K562 (cell line): ENCODE measurements around the gene PREX1. TPM values are rescaled to one million over a fixed set of nuclear protein-coding genes. Genes with fewer than 3 reads are reported as not detected.

Experiments
- ATAC-seq: fragments of 200-7000 bp; cut with Tn5 transposase; 3 replicates; pipeline ENCODE4 v1.9.1; 2020; ENCODE audit warnings: moderate library complexity
- BruUV-seq: library from RNA; stranded (reverse); fragments of 400-500 nt; replicated peaks from 2 replicates; lab custom pipeline; 2021; lab: Mats Ljungman, UMichigan
- CTCF ChIA-PET: fragments of 300-600 bp; formaldehyde crosslinking; extraction: SDS; loops from one replicate; lab custom pipeline; 2021; ENCODE audit warnings: low intra/inter-chr PET ratio; lab: Yijun Ruan, JAX
- POLR2A ChIA-PET: fragments of 300-600, 350-650 bp; sonication (Branson Sonifier 250); formaldehyde crosslinking; extraction: SDS; loops from one replicate; lab custom pipeline; 2021; ENCODE audit warnings: antibody characterized with exemption, inconsistent platforms; lab: Yijun Ruan, JAX
- DNase-seq, 4 experiments: peaks; one replicate each; pipeline versions ENCODE4 v3.0.0 to v3.0.0-alpha.2; 2011 to 2018; ENCODE audit warnings: low spot score in 3 of 4, mixed read lengths in 3 of 4; ENCODE audit errors: extremely low read depth in 1 of 4
- FAIRE-seq: peaks from 2 replicates; lab custom pipeline; 2011; peaks lifted over from hg19 to GRCh38; lab: Jason Lieb, UNC
- H2AFZ ChIP-seq: 2 replicates; pipeline ENCODE4 v1.6.0; 2011; ENCODE audit warnings: low read depth, low read length, control low read depth, inconsistent platforms
- H3K27ac ChIP-seq: fragments of 200-600 bp; 3 replicates; pipeline ENCODE4 v1.8.0; 2011; ENCODE audit warnings: low read depth, mild to moderate bottlenecking, control low read depth, inconsistent platforms, low read length, moderate library complexity, mixed read lengths; ENCODE audit errors: extremely low read depth
- H3K27me3 ChIP-seq, 2 experiments: fragments of 300-600 bp in 1 of 2; 2 replicates in 1 of 2; 3 replicates in 1 of 2; pipeline versions ENCODE4 v1.6.0 to v1.8.0; 2011; ENCODE audit warnings: inconsistent platforms in 2 of 2, low read length in 2 of 2, mild to moderate bottlenecking in 1 of 2, mixed read lengths in 1 of 2, moderate library complexity in 1 of 2; ENCODE audit not compliant: control insufficient read depth in 2 of 2, insufficient read depth in 2 of 2
- H3K36me3 ChIP-seq: fragments of 300-600 bp; 3 replicates; pipeline ENCODE4 v1.8.0; 2011; ENCODE audit warnings: mild to moderate bottlenecking, low read length, inconsistent platforms; ENCODE audit not compliant: control insufficient read depth, insufficient read depth
- H3K4me1 ChIP-seq, 2 experiments: fragments of 200-600 bp in 1 of 2; replicated peaks in 1 of 2; 2 replicates in 1 of 2; 3 replicates in 1 of 2; pipeline versions ENCODE4 v1.5.1 to v1.8.0; 2011; ENCODE audit warnings: inconsistent platforms in 2 of 2, low read length in 2 of 2, mild to moderate bottlenecking in 1 of 2, mixed read lengths in 1 of 2, moderate library complexity in 1 of 2; ENCODE audit not compliant: control insufficient read depth in 2 of 2, insufficient read depth in 2 of 2
- H3K4me2 ChIP-seq: 2 replicates; pipeline ENCODE4 v1.6.1; 2011; ENCODE audit warnings: low read length, control low read depth, inconsistent platforms, mixed read lengths; ENCODE audit not compliant: insufficient read depth
- H3K4me3 ChIP-seq: fragments of 200-600 bp; sonication (generic), shearing (Covaris generic); 2 replicates; pipeline ENCODE4 v1.5.1; 2016; ENCODE audit warnings: control low read depth, inconsistent platforms
- H3K79me2 ChIP-seq: fragments of 200-600 bp; 3 replicates; pipeline ENCODE4 v1.8.0; 2011; ENCODE audit warnings: low read length, inconsistent platforms; ENCODE audit not compliant: control insufficient read depth, insufficient read depth
- H3K9ac ChIP-seq, 2 experiments: 2 replicates each; pipeline versions ENCODE4 v1.6.0 to v1.6.1; 2011; ENCODE audit warnings: low read depth in 2 of 2, low read length in 2 of 2, control low read depth in 1 of 2, inconsistent platforms in 1 of 2, mild to moderate bottlenecking in 1 of 2, mixed read lengths in 1 of 2; ENCODE audit not compliant: insufficient read depth in 1 of 2
- H3K9me1 ChIP-seq: one replicate; pipeline ENCODE4 v1.6.0; 2011; ENCODE audit warnings: inconsistent platforms, mild to moderate bottlenecking, low read length, moderate library complexity; ENCODE audit not compliant: control insufficient read depth, insufficient read depth
- H3K9me3 ChIP-seq: replicated peaks from 2 replicates; pipeline ENCODE4 v1.5.1; 2011; ENCODE audit warnings: low read depth, low read length, inconsistent platforms; ENCODE audit not compliant: control insufficient read depth, insufficient read depth
- H4K20me1 ChIP-seq: replicated peaks from 2 replicates; pipeline ENCODE4 v1.6.1; 2011; ENCODE audit warnings: low read length, inconsistent platforms, mixed read lengths; ENCODE audit not compliant: control insufficient read depth, insufficient read depth
- ATF1 ChIP-seq, 2 experiments: fragments of 450-650 bp in 1 of 2; IDR thresholded peaks; 2 replicates each; pipeline ENCODE4 v1.6.1; 2016; ENCODE audit warnings: missing compliant biosample characterization in 1 of 2, missing genetic modification characterization in 1 of 2
- FOXJ2 ChIP-seq: fragments of 200-800 bp; sonication (Bioruptor generic); IDR thresholded peaks from 2 replicates; pipeline ENCODE4 v1.6.1; 2016; ENCODE audit warnings: missing genetic modification characterization, missing compliant biosample characterization
- KAT7 ChIP-seq: sonication (generic); formaldehyde crosslinking; IDR thresholded peaks from 2 replicates; pipeline ENCODE4 v1.8.0; 2022; ENCODE audit warnings: missing genetic modification reagents, mild to moderate bottlenecking, borderline replicate concordance
- MCM7 ChIP-seq, 2 experiments: fragments of 450-650 bp; IDR thresholded peaks; 2 replicates each; pipeline ENCODE4 v1.6.1; 2016 to 2018
- NFYB ChIP-seq: IDR thresholded peaks from 2 replicates; pipeline ENCODE4 v1.6.1; 2011; ENCODE audit warnings: mild to moderate bottlenecking, moderate library complexity; ENCODE audit not compliant: insufficient read length; ENCODE audit errors: extremely low read depth
- PCBP2 ChIP-seq: fragments of 200-400 bp; formaldehyde crosslinking; IDR thresholded peaks from 2 replicates; pipeline ENCODE4 v1.6.1; 2018; ENCODE audit warnings: low read length, low read depth, mild to moderate bottlenecking, moderate library complexity; ENCODE audit not compliant: poor library complexity, severe bottlenecking
- RBM14 ChIP-seq: fragments of 200-400 bp; formaldehyde crosslinking; IDR thresholded peaks from 2 replicates; pipeline ENCODE4 v1.6.1; 2018; ENCODE audit warnings: low read depth, mild to moderate bottlenecking, low read length, moderate library complexity, borderline replicate concordance; ENCODE audit not compliant: insufficient read depth
- RHOXF2B ChIP-seq: fragments of 250-450 bp; sonication (Bioruptor Pico); conservative IDR thresholded peaks from 2 replicates; pipeline ENCODE4 v1.5.1; 2021
- SIRT6 ChIP-seq: IDR thresholded peaks from one replicate; pipeline ENCODE4 v1.6.1; 2012; ENCODE audit warnings: low read depth, mild to moderate bottlenecking, control low read depth, inconsistent platforms, low read length, moderate library complexity
- SMARCB1 ChIP-seq: IDR thresholded peaks from 2 replicates; pipeline ENCODE4 v1.6.1; 2011; ENCODE audit warnings: improper control_type of control experiment, low read depth; ENCODE audit not compliant: insufficient read length
- SUPT5H ChIP-seq: fragments of 450-650 bp; IDR thresholded peaks from 2 replicates; pipeline ENCODE4 v1.6.1; 2016
- U2AF1 ChIP-seq: fragments of 200-400 bp; formaldehyde crosslinking; optimal IDR thresholded peaks from 2 replicates; pipeline ENCODE3; 2017; ENCODE audit warnings: mild to moderate bottlenecking, low read depth, low read length, moderate library complexity
- ZNF445 ChIP-seq: fragments of 250-450 bp; sonication (Bioruptor Pico); IDR thresholded peaks from 2 replicates; pipeline ENCODE4 v1.4.0; 2020; ENCODE audit warnings: low read depth, mild to moderate bottlenecking, moderate library complexity
- ZNF551 ChIP-seq: fragments of 250-450 bp; sonication (Bioruptor Pico); IDR thresholded peaks from 2 replicates; pipeline ENCODE4 v1.5.0; 2021; ENCODE audit warnings: mild to moderate bottlenecking, moderate library complexity
- ZNF699 ChIP-seq: fragments of 250-450 bp; sonication (Bioruptor Pico); IDR thresholded peaks from 2 replicates; pipeline ENCODE4 v1.8.0; 2021; ENCODE audit warnings: mild to moderate bottlenecking, moderate library complexity; ENCODE audit not compliant: insufficient replicate concordance
- WGBS: fragments of 100-300 bp; shearing (Covaris generic); methylation state at CpG from one replicate; pipeline ENCODE4 v1.1.6; 2016; ENCODE audit warnings: low coverage, mixed read lengths; ENCODE audit not compliant: insufficient coverage; ENCODE audit errors: missing lambda C conversion rate; 5-methylcytosine and 5-hydroxymethylcytosine counted together
- in situ Hi-C: fragments of 300-500 bp; cut with MboI; formaldehyde crosslinking; loops from 4 replicates; pipeline ENCODE4 v1.15.0; 2018; ENCODE audit warnings: inconsistent platforms, mixed read lengths
- intact Hi-C: fragments of 100-400 bp; cut with micrococcal nuclease; formaldehyde crosslinking; loops from 2 replicates; pipeline ENCODE4 v1.14.2; 2022
- polyA plus RNA-seq, 8 experiments: library from polyadenylated mRNA; depleted of rRNA in 4 of 8; stranded (reverse) in 5 of 8; unstranded in 3 of 8; fragments of >200 nt; fragmentation: Nextera tagmentation in 2 of 8; fragmentation: Illumina TruSeq in 1 of 8; extraction: Ambion mirVana in 2 of 8; extraction: Trizol in 1 of 8; gene quantifications; 2 replicates each; pipeline versions ENCODE4 v1.2.1 to v1.2.3, GENCODE V29; 2011 to 2014; ENCODE audit warnings: inconsistent platforms in 1 of 8, missing spikeins in 1 of 8
- total RNA-seq, 7 experiments: library from RNA; depleted of rRNA in 6 of 7; stranded (reverse); fragments of >200 nt in 6 of 7; fragmentation: Illumina TruSeq in 2 of 7; extraction: Trizol in 2 of 7; gene quantifications; 2 replicates each; pipeline versions ENCODE4 v1.2.1 to v1.2.3, GENCODE V29; 2011 to 2021; ENCODE audit warnings: low replicate concordance in 1 of 7
- TF ChIP-seq, protein P1 (sequence below): fragments of 250-450 bp; sonication (Bioruptor Pico); IDR thresholded peaks from 2 replicates; pipeline ENCODE4 v1.4.0; 2020; ENCODE audit warnings: mild to moderate bottlenecking, moderate library complexity, borderline replicate concordance
- TF ChIP-seq, protein P2 (sequence below): sonication (generic); formaldehyde crosslinking; IDR thresholded peaks from 2 replicates; pipeline ENCODE4 v1.8.1; 2023; ENCODE audit warnings: mild to moderate bottlenecking, missing genetic modification reagents, moderate library complexity

Gene PREX1
- total and polyA plus RNA-seq, 9 of the 15 experiments (the other 6 are each of a cell fraction or from before 2014, with no cell fraction given): 0.37 to 10.4 (median 4.8) TPM

DNA sequence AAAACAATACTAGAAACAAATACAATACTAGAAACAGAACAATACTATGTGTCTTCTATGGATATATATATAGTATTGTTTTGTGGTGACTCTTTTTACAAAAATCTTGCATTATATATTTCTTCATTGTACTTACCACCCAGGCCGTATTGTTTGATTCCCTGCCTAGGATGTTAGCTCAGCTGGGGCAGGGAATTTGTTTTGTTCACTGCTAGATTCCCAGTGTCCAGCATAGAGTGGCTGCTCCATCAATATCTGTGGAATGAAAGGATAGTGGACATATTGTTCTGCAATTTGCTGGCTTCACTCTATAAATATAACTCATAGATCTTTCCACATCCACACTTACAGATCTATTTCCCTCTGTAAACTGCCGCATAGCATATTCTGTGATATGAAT lies 21.5 kb upstream of the PREX1 start:
- H3K79me2 ChIP-seq: no peaks in the 10 kb centered on the region
- H3K27me3 ChIP-seq: no peaks in the 10 kb centered on the region
- no peak overlapping the region for H3K27ac ChIP-seq
- ATAC-seq (no peak), DNase-seq (no peak), FAIRE-seq (no peak)
- H3K9ac ChIP-seq: no peak overlapping the region
- no TSS peak for BruUV-seq
- no peaks in the 10 kb centered on the region for H4K20me1 ChIP-seq
- ChIA-PET CTCF (no interaction called here), POLR2A (interaction anchor here (0.6 to 1.7 kb wide), 5 partner anchors 8 to 198 kb away, joined by 3 to 6 read pairs (median 3); no protein-coding TSS in a partner anchor)
- WGBS: 76% methylated on average over 2 of the region's 2 CpGs
- no peak overlapping the region for H3K4me3 ChIP-seq
- H3K9me3 ChIP-seq: no peaks in the 10 kb centered on the region
- intact Hi-C loops (no loop called here), in situ Hi-C loops (no loop called here)
- peaks cover 2% of the 10 kb centered on the region; the same call in 1 of the 3 replicates for H3K36me3 ChIP-seq
- H3K9me1 ChIP-seq: no peaks in the 10 kb centered on the region
- H2AFZ ChIP-seq: no peak overlapping the region
- H3K4me1 ChIP-seq: peaks cover 14 to 16% of the 10 kb centered on the region in 2 experiments; a peak in 4 of 5 replicates
- TF ChIP-seq, protein P1, sequence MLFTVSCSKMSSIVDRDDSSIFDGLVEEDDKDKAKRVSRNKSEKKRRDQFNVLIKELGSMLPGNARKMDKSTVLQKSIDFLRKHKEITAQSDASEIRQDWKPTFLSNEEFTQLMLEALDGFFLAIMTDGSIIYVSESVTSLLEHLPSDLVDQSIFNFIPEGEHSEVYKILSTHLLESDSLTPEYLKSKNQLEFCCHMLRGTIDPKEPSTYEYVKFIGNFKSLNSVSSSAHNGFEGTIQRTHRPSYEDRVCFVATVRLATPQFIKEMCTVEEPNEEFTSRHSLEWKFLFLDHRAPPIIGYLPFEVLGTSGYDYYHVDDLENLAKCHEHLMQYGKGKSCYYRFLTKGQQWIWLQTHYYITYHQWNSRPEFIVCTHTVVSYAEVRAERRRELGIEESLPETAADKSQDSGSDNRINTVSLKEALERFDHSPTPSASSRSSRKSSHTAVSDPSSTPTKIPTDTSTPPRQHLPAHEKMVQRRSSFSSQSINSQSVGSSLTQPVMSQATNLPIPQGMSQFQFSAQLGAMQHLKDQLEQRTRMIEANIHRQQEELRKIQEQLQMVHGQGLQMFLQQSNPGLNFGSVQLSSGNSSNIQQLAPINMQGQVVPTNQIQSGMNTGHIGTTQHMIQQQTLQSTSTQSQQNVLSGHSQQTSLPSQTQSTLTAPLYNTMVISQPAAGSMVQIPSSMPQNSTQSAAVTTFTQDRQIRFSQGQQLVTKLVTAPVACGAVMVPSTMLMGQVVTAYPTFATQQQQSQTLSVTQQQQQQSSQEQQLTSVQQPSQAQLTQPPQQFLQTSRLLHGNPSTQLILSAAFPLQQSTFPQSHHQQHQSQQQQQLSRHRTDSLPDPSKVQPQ (CRISPR knock-in tag): no peak
- TF ChIP-seq PCBP2 (no peak), SMARCB1 (no peak), RBM14 (no peak), RHOXF2B (CRISPR knock-in tag) (no peak), SIRT6 (no peak), NFYB (no peak), ZNF445 (CRISPR knock-in tag) (no peak), KAT7 (CRISPR knock-in tag) (no peak), MCM7 (IDR thresholded peaks at IDR 0.05) (no peak), ATF1 (CRISPR knock-in tag; IDR thresholded peaks at IDR 0.05) (no peak), ATF1 (tag; IDR thresholded peaks at IDR 0.05) (no peak), FOXJ2 (no peak), SUPT5H (no peak), ZNF551 (no peak), ZNF699 (no peak), U2AF1 (no peak)
- TF ChIP-seq, protein P2, sequence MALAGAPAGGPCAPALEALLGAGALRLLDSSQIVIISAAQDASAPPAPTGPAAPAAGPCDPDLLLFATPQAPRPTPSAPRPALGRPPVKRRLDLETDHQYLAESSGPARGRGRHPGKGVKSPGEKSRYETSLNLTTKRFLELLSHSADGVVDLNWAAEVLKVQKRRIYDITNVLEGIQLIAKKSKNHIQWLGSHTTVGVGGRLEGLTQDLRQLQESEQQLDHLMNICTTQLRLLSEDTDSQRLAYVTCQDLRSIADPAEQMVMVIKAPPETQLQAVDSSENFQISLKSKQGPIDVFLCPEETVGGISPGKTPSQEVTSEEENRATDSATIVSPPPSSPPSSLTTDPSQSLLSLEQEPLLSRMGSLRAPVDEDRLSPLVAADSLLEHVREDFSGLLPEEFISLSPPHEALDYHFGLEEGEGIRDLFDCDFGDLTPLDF (CRISPR knock-in tag): no peak
- H3K4me2 ChIP-seq: no peak overlapping the region
